Measurements from ENCODE around the gene CCDC9B.

GRCh38 chr15:40340038-40340739 is 550 bp downstream of the CCDC9B start:
- TF ChIP-seq ZNF274 (IDR thresholded peaks at IDR 0.05; ENCODE audit: low read depth, low read length) (no peak), SUZ12 (IDR thresholded peaks at IDR 0.05; ENCODE audit: extremely low read depth, insufficient read depth, insufficient read length) (no peak)
